CD4-positive, alpha-beta T cell treated with Interleukin-1 beta for 1 hour (primary cell): ENCODE results near the gene GRIK3.

ENCODE experiments used
- DNase-seq, 2 donors: peaks; one replicate each; pipeline ENCODE4 v3.0.0-alpha.2; 2020 to 2022

The GRIK3 gene

GRCh38 chr1:36752431-36752830, 281.9 kb downstream of the GRIK3 start:
- DNase-seq, result no peak

- DNase-seq, result no peak
Observed at GRCh38 chr1:36751525-36751924, 282.8 kb downstream of the GRIK3 start.

- DNase-seq, result no peak
Observed at GRCh38 chr1:36748466-36748865, 285.8 kb downstream of the GRIK3 start.
